IMR-90 (cell line): ENCODE measurements around the gene PRDX5.

ENCODE experiments used
- BHLHE40 ChIP-seq: fragments of 150-350 bp; IDR thresholded peaks from 2 replicates; pipeline ENCODE4 v1.6.1; 2016; ENCODE audit warnings: mild to moderate bottlenecking, low read depth, low read length
- CEBPB ChIP-seq: IDR thresholded peaks from 2 replicates; pipeline ENCODE4 v1.6.1; 2012; ENCODE audit warnings: low read depth, low read length, improper control_type of control experiment
- CTCF ChIP-seq: conservative IDR thresholded peaks from 2 replicates; pipeline ENCODE4 v1.5.1; 2012; ENCODE audit warnings: mild to moderate bottlenecking, low read depth, low read length, improper control_type of control experiment
- ELK1 ChIP-seq: fragments of 150-350 bp; IDR thresholded peaks from 2 replicates; pipeline ENCODE4 v1.6.1; 2016; ENCODE audit warnings: low read depth, mild to moderate bottlenecking, low read length, moderate library complexity, borderline replicate concordance
- FOS ChIP-seq: fragments of 150-350 bp; IDR thresholded peaks from 2 replicates; pipeline ENCODE4 v1.6.1; 2016; ENCODE audit warnings: low read depth, low read length
- MAFK ChIP-seq: IDR thresholded peaks from 2 replicates; pipeline ENCODE4 v1.6.1; 2012; ENCODE audit warnings: low read depth, low read length, improper control_type of control experiment
- MAZ ChIP-seq: IDR thresholded peaks from 2 replicates; pipeline ENCODE4 v1.6.1; 2012; ENCODE audit warnings: low read depth, mild to moderate bottlenecking, low read length, improper control_type of control experiment, moderate library complexity, borderline replicate concordance
- MXI1 ChIP-seq: IDR thresholded peaks from 2 replicates; pipeline ENCODE4 v1.6.1; 2012; ENCODE audit warnings: low read depth, mild to moderate bottlenecking, low read length, moderate library complexity, borderline replicate concordance
- NFE2L2 ChIP-seq: fragments of 150-350 bp; IDR thresholded peaks from 2 replicates; pipeline ENCODE4 v1.6.1; 2016; ENCODE audit warnings: low read depth, mild to moderate bottlenecking, low read length
- POLR2A ChIP-seq: IDR thresholded peaks from 2 replicates; pipeline ENCODE4 v1.6.1; 2012; ENCODE audit warnings: mild to moderate bottlenecking, low read depth, low read length
- RAD21 ChIP-seq: IDR thresholded peaks from 2 replicates; pipeline ENCODE4 v1.6.1; 2012; ENCODE audit warnings: low read length, improper control_type of control experiment
- RFX5 ChIP-seq: IDR thresholded peaks from 2 replicates; pipeline ENCODE4 v1.8.0; 2012; ENCODE audit warnings: low read depth, mild to moderate bottlenecking, low read length, moderate library complexity
- SMC3 ChIP-seq: fragments of 150-350 bp; IDR thresholded peaks from 2 replicates; pipeline ENCODE4 v1.6.1; 2016; ENCODE audit warnings: low read depth, mild to moderate bottlenecking, antibody characterized with exemption, low read length, moderate library complexity
- USF2 ChIP-seq: fragments of 150-350 bp; IDR thresholded peaks from 2 replicates; pipeline ENCODE4 v1.6.1; 2017; ENCODE audit warnings: mild to moderate bottlenecking, antibody characterized with exemption, low read length, low read depth

DNA sequence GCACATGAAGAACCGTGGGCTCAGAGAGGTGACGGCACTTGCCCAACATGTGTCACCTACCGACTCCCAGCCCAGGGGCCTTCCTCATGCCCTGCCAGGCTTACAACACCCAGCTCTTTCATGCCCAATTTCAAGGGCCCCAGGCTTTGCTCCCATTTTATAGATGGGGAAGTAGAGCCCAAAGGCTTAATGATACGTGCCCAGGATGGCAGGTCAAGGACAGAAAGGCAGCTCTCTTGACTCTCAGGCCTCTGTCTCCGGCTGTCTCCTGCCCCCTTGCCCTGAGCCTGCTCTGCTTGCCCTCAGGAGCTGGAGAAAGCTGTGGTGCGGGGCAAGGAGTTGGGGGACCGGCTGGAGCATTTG is 31.1 kb downstream of the PRDX5 start:
- TF ChIP-seq CTCF, result no peak
- TF ChIP-seq MAFK, result no peak
- TF ChIP-seq CEBPB, result no peak
- no peak for TF ChIP-seq USF2
- TF ChIP-seq POLR2A, result no peak
- TF ChIP-seq BHLHE40, result no peak
- TF ChIP-seq NFE2L2, result no peak
- no peak for TF ChIP-seq FOS
- no peak for TF ChIP-seq SMC3
- no peak for TF ChIP-seq RFX5
- no peak for TF ChIP-seq MXI1
- no peak for TF ChIP-seq RAD21
- TF ChIP-seq ELK1, result no peak
- no peak for TF ChIP-seq MAZ
